Measurements from ENCODE around the gene COL8A1.

DNA sequence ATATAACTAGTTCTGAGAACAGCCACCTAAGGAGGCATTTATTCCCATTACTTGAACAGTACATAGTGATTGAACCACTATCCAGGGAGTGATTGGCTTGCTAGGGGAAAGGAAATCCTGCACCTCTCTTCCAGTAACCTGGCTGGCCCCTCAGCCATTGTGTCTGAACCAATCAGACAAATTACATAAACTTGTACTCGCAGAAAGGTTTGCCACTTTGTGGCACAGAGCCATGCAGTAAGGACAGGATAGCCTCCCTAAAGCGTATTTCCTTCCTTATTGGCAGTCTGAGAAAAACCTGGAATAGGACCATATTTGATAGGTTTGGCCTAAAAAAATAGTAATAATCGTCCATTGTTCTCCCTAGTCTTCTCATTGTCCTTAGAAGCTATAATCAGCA, 198.3 kb downstream of the COL8A1 start:
- TF ChIP-seq POLR2A (IDR thresholded peaks at IDR 0.05; ENCODE audit: low read length) = no peak
- TF ChIP-seq GATA1 (IDR thresholded peaks at IDR 0.05; ENCODE audit: low read depth, low read length) = no peak
